Measurements from ENCODE around the gene OR5D16.
"Not testable (repeated sequence)": the region's sequence is repeated elsewhere in the genome, so short reads cannot be mapped to it uniquely, and the experiment has no call there.

The OR5D16 gene

DNA sequence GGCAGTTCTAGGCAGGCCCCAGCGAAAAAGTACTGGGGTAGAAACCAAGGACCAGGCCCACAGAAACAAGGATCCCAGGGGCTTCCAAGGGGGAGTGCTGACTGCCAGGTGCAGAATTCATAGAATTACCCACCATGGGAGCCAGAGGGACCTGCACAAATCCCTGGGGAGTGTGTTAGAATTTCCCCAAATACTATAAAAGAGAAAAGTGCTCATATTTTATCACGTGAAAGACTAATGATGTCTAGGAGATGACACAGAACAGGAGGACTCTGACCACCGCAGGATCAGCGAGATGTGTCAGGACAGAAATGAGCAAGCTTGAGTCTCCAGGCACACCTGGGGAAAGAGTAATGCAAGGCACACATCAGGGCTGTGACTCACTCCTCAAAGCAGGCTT lies 28.8 kb downstream of the OR5D16 start:
- not testable (repeated sequence) for H3K36me3 ChIP-seq (ENCODE audit: control insufficient read depth in 1 of 2, insufficient read depth in 2 of 2, low read length in 2 of 2); H3K4me1 ChIP-seq (ENCODE audit: control insufficient read depth in 1 of 2, insufficient read depth in 2 of 2, low read length in 2 of 2); H3K4me3 ChIP-seq (ENCODE audit: low read depth in 1 of 2, low read length in 2 of 2); H3K27me3 ChIP-seq (ENCODE audit: low read depth, low read length); H3K9me3 ChIP-seq (ENCODE audit: control insufficient read depth in 1 of 2, low read length in 2 of 2); H3K27ac ChIP-seq (ENCODE audit: low read length)

- not testable (repeated sequence) for H3K9me3 ChIP-seq (ENCODE audit: control insufficient read depth in 1 of 2, low read length in 2 of 2); H3K27me3 ChIP-seq (ENCODE audit: low read depth, low read length); H3K27ac ChIP-seq (ENCODE audit: low read length); H3K4me3 ChIP-seq (ENCODE audit: low read depth in 1 of 2, low read length in 2 of 2); H3K36me3 ChIP-seq (ENCODE audit: control insufficient read depth in 1 of 2, insufficient read depth in 2 of 2, low read length in 2 of 2); H3K4me1 ChIP-seq (ENCODE audit: control insufficient read depth in 1 of 2, insufficient read depth in 2 of 2, low read length in 2 of 2)
These were observed 34.2 kb downstream of the OR5D16 start for GRCh38 chr11:55872731-55873130.

DNA sequence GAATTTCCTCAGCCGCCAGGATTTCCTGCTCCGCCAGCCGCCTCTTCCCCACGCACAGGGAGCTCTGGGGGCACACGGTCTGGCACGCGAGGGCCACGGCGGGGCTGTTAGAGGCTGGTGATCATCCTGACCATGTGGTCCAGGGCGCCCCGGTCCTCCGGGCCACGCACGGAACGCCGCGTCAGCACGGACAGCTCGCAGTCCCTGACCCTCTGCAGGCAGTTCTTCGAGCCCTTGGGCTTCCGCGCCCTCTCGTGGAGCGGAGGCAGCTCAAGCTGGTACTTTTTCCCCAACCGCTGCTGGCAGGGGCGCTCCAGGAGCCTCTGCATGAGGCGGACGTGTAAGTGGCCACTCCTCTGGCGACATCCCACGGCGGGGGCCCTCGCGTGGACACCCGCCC lies 34.6 kb downstream of the OR5D16 start:
- not testable (repeated sequence) for H3K27me3 ChIP-seq (ENCODE audit: low read depth, low read length); H3K27ac ChIP-seq (ENCODE audit: low read length); H3K36me3 ChIP-seq (ENCODE audit: control insufficient read depth in 1 of 2, insufficient read depth in 2 of 2, low read length in 2 of 2); H3K4me1 ChIP-seq (ENCODE audit: control insufficient read depth in 1 of 2, insufficient read depth in 2 of 2, low read length in 2 of 2); H3K4me3 ChIP-seq (ENCODE audit: low read depth in 1 of 2, low read length in 2 of 2); H3K9me3 ChIP-seq (ENCODE audit: control insufficient read depth in 1 of 2, low read length in 2 of 2)

GRCh38 chr11:55882997-55883396 lies 44.4 kb downstream of the OR5D16 start, which contains the start of gene TRIM51:
TRIM51 (plus strand) TSS chr11:55883297; CDS start chr11:55885429, 2,132 bp downstream.
- H3K27ac ChIP-seq (ENCODE audit: low read length); H3K4me3 ChIP-seq (ENCODE audit: low read depth in 1 of 2, low read length in 2 of 2); H3K27me3 ChIP-seq (ENCODE audit: low read depth, low read length); H3K9me3 ChIP-seq (ENCODE audit: control insufficient read depth in 1 of 2, low read length in 2 of 2); H3K4me1 ChIP-seq (ENCODE audit: control insufficient read depth in 1 of 2, insufficient read depth in 2 of 2, low read length in 2 of 2); H3K36me3 ChIP-seq (ENCODE audit: control insufficient read depth in 1 of 2, insufficient read depth in 2 of 2, low read length in 2 of 2): not testable (repeated sequence)

DNA sequence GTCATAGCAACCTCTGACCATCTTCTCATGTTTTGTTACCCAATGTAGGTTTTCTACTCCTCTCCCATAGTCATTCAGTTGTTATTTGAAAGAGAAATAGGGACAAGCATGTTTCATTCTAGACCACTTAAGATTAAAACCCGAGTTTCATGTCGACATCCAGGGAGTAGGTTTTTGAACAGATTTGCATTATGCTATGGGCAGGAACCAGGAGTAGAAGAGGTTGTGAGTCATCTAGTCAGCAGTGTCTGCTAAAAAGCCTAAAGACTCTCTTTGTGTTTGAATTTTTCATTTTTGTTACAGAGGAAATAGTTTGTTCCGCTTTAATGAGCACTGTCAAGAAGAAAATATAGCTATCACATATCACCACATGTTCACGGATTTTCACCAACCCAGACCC lies 46.4 kb downstream of the OR5D16 start:
- H3K27ac ChIP-seq (ENCODE audit: low read length); H3K9me3 ChIP-seq (ENCODE audit: control insufficient read depth in 1 of 2, low read length in 2 of 2); H3K36me3 ChIP-seq (ENCODE audit: control insufficient read depth in 1 of 2, insufficient read depth in 2 of 2, low read length in 2 of 2); H3K4me1 ChIP-seq (ENCODE audit: control insufficient read depth in 1 of 2, insufficient read depth in 2 of 2, low read length in 2 of 2); H3K27me3 ChIP-seq (ENCODE audit: low read depth, low read length); H3K4me3 ChIP-seq (ENCODE audit: low read depth in 1 of 2, low read length in 2 of 2): not testable (repeated sequence)

GRCh38 chr11:55885481-55885880 lies 46.9 kb downstream of the OR5D16 start:
- not testable (repeated sequence) for H3K36me3 ChIP-seq (ENCODE audit: control insufficient read depth in 1 of 2, insufficient read depth in 2 of 2, low read length in 2 of 2); H3K9me3 ChIP-seq (ENCODE audit: control insufficient read depth in 1 of 2, low read length in 2 of 2); H3K4me3 ChIP-seq (ENCODE audit: low read depth in 1 of 2, low read length in 2 of 2); H3K27ac ChIP-seq (ENCODE audit: low read length); H3K4me1 ChIP-seq (ENCODE audit: control insufficient read depth in 1 of 2, insufficient read depth in 2 of 2, low read length in 2 of 2); H3K27me3 ChIP-seq (ENCODE audit: low read depth, low read length)
